HFFc6 (cell line): ENCODE measurements around the gene CCNI. TPM values are rescaled to one million over a fixed set of nuclear protein-coding genes. Genes with fewer than 3 reads are reported as not detected.

Experiments
- DNase-seq: peaks from one replicate; pipeline ENCODE4 v3.0.0-alpha.2; 2018
- H3K27ac Mint-ChIP-seq: 2 replicates; pipeline ENCODE4 v1.8.0; 2020; ENCODE audit warnings: mild to moderate bottlenecking, mixed read lengths
- H3K27me3 Mint-ChIP-seq: 2 replicates; pipeline ENCODE4 v1.8.0; 2021; ENCODE audit warnings: mild to moderate bottlenecking, moderate library complexity, mixed read lengths; ENCODE audit not compliant: insufficient read depth
- H3K36me3 Mint-ChIP-seq: 2 replicates; pipeline ENCODE4 v1.8.0; 2021; ENCODE audit warnings: low read depth, mixed read lengths
- H3K4me1 Mint-ChIP-seq: 2 replicates; pipeline ENCODE4 v1.8.0; 2020; ENCODE audit warnings: low read depth, mixed read lengths
- H3K4me3 Mint-ChIP-seq: 2 replicates; pipeline ENCODE4 v1.8.0; 2020; ENCODE audit warnings: mild to moderate bottlenecking, moderate library complexity, mixed read lengths
- H3K9me3 Mint-ChIP-seq: 2 replicates; pipeline ENCODE4 v1.8.0; 2020; ENCODE audit warnings: mild to moderate bottlenecking, mixed read lengths
- total RNA-seq, 6 experiments: library from RNA; stranded (reverse); fragmentation: NEBNext Ultra II Directional; extraction: Animal tissue kit (Norgen Biotek cat#: 25700); gene quantifications; 2 replicates in 1 of 6; 3 replicates in 5 of 6; pipeline ENCODE4 v1.2.3, GENCODE V29; 2021
- TF ChIP-seq, protein P1 (sequence below): fragments of 200-600 bp; sonication (generic); IDR thresholded peaks from 2 replicates; pipeline ENCODE4 v1.5.0; 2021; ENCODE audit warnings: antibody characterized with exemption, mild to moderate bottlenecking

The CCNI gene
- total RNA-seq, 6 experiments from 2014 or later, result 132 to 210 (median 179) TPM

DNA sequence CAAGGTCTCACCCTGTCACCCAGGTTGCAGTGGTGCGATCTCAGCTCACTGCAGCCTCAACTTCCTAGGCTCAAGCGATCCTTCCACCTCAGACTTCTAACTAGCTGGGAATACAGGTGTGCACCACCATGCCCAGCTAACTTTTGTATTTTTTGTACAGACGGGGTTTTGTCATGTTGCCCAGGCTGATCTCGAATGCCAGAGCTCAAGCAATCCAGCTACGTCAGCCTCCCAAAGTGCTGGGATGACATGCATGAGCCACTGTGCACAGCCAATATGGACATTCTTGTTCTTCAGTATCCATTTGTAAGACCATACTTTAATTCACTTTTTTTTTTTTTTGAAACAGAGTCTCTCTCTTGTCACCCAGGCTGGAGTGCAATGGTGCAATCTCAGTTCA is 3.5 kb upstream of the CCNI start:
- Mint-ChIP-seq H3K4me3 (no peak overlapping the region), H3K4me1 (peaks cover 17% of the 10 kb centered on the region), H3K9me3 (no peaks in the 10 kb centered on the region), H3K27ac (no peak overlapping the region), H3K27me3 (peaks cover 9% of the 10 kb centered on the region), H3K36me3 (peaks cover 4% of the 10 kb centered on the region; the same call in 1 of the 2 replicates)
- TF ChIP-seq, protein P1, sequence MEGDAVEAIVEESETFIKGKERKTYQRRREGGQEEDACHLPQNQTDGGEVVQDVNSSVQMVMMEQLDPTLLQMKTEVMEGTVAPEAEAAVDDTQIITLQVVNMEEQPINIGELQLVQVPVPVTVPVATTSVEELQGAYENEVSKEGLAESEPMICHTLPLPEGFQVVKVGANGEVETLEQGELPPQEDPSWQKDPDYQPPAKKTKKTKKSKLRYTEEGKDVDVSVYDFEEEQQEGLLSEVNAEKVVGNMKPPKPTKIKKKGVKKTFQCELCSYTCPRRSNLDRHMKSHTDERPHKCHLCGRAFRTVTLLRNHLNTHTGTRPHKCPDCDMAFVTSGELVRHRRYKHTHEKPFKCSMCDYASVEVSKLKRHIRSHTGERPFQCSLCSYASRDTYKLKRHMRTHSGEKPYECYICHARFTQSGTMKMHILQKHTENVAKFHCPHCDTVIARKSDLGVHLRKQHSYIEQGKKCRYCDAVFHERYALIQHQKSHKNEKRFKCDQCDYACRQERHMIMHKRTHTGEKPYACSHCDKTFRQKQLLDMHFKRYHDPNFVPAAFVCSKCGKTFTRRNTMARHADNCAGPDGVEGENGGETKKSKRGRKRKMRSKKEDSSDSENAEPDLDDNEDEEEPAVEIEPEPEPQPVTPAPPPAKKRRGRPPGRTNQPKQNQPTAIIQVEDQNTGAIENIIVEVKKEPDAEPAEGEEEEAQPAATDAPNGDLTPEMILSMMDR, result no peak
- no peak for DNase-seq

DNA sequence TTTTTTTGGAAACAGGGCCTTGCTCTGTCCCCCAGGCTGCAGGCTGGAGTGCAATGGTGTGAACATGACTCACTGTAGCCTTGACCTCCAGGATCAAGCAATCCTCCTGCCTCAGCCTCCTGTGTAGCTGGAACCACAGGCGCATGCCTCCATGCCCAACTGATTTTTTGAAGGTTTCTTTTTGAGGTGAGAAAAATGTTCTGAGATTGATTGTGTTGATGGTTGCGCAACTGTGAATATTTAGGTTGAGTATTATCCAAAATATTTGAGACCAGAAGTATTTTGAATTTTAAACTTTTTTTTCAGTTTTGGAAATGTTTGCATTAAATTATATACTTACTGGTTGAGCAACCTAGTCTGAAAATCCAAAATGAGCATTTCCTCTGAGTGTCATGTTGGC is 2.6 kb upstream of the CCNI start:
- no peak for DNase-seq
- TF ChIP-seq, protein P1, result no peak
- H3K27ac Mint-ChIP-seq, result no peak overlapping the region
- H3K9me3 Mint-ChIP-seq, result no peaks in the 10 kb centered on the region
- peaks cover 9% of the 10 kb centered on the region for H3K27me3 Mint-ChIP-seq
- H3K36me3 Mint-ChIP-seq, result peaks cover 4% of the 10 kb centered on the region; the same call in 1 of the 2 replicates
- peaks cover 17% of the 10 kb centered on the region for H3K4me1 Mint-ChIP-seq
- no peak overlapping the region for H3K4me3 Mint-ChIP-seq

DNA sequence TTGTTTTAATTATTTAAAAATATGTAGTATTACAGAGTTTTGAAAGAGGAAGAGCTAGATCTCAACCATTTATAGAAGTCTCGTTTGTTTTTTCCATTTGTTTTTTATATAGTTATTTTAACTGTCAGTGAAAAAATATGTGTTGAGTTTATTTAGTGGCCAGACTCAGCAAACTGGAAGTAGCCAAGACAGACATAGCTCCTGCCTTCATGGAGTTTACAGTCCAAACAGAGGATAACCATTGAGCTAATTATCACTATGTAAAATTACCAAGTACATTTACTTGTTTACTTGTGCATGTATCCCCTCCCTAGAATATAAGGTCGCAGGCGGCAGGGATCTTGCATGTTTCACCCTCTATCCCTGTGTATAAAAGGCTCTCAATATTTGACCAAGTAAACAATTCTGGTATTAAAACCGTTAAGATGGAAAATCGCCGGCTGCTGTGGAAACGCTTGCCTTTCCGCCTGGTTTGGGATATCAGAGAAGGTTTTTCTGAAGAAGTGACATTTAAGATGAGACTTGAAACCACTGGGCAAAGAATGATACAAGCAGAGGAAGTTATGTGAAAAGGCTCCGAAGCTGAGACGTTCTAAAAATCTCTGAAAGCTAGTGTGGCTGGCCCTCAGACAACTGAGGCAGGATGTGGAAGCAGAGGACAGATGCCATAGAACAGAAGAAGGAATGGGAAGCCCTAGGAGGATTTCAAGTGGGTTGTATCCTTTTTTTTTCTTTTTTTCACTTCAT is 1.3 kb upstream of the CCNI start:
- Mint-ChIP-seq H3K4me1 (peaks cover 17% of the 10 kb centered on the region), H3K27ac (no peak overlapping the region; the same call in 1 of the 2 replicates), H3K4me3 (no peak overlapping the region; the same call in 1 of the 2 replicates), H3K9me3 (no peaks in the 10 kb centered on the region), H3K36me3 (peaks cover 4% of the 10 kb centered on the region; the same call in 1 of the 2 replicates), H3K27me3 (peaks cover 9% of the 10 kb centered on the region)
- DNase-seq, result no peak
- TF ChIP-seq, protein P1, result no peak

DNA sequence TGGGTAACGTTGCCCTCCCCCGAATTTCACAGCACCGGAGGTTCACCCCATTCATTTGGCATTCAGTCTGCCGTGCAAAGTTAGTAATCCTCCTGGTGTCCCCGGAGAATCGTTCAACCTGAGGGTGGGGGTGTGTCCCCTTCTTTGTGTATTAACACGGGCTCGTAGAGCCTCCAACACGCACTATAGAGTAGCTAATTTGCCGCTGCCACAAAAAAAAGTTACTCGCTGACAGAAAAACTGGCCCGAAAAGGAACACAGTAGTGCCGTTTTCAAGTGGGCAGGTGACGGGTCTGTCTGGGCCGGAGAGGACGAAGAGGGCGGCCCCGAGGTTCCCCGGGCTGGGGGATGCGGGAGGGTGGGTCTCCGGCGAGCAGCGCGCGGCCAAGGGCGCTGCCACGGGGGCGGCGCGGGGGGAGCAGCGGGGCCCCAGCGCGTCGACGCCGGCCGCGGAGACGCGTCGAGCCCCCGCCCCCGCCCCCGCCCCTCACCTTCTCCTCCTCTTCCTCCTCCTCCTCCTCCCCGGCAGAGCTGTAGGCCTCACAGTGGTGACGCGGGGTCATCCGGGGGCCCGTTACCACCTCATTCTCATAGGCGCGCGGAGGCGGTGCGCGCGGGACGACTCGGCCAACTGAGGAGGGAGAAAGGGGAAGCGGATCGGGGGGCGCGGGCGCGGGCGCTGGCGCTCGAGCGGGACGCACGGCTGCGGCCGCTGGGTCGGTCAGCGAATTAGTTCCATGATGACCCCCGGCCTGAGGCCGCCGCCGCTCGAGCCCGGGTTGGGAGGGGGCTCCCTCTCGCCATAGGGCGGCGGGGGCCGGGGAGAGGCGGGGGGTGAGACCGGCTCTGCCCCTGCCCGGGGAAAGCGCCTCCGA is 571 bp downstream of the CCNI start:
- peak; percentile 41 for DNase-seq
- Mint-ChIP-seq H3K27ac (no peak overlapping the region; the same call in 1 of the 2 replicates), H3K4me3 (no peak overlapping the region; the same call in 1 of the 2 replicates), H3K4me1 (peaks cover 22% of the 10 kb centered on the region), H3K36me3 (peaks cover 4% of the 10 kb centered on the region; the same call in 1 of the 2 replicates), H3K27me3 (peaks cover 9% of the 10 kb centered on the region), H3K9me3 (no peaks in the 10 kb centered on the region)
- TF ChIP-seq, protein P1, result no peak

DNA sequence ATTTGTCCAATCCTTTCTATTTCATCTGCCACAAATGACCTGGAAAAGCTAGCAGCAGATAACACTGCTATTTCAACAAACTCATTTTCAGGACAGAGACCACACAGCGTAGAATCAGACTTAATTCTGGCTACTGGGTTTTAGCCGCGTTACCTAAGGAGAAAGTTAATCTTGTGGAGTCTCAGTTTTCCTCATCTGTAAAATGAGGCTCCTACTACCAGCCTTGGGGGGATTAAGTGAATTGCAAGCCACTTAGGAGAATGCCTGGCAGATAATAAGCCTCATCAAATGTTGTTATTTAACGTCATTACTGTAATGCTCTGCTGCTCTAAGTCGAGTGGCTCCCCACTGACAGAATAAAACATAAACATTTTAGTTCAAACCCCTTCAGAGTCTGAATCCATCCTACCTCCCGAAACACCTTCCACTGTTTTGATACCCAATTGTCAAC is 1.4 kb downstream of the CCNI start:
- H3K27me3 Mint-ChIP-seq, result peaks cover 9% of the 10 kb centered on the region
- H3K4me3 Mint-ChIP-seq, result no peak overlapping the region
- TF ChIP-seq, protein P1, result no peak
- H3K9me3 Mint-ChIP-seq, result no peaks in the 10 kb centered on the region
- peaks cover 4% of the 10 kb centered on the region; the same call in 1 of the 2 replicates for H3K36me3 Mint-ChIP-seq
- peaks cover 28% of the 10 kb centered on the region for H3K4me1 Mint-ChIP-seq
- H3K27ac Mint-ChIP-seq, result no peak overlapping the region; the same call in 1 of the 2 replicates
- no peak for DNase-seq
